ENCODE results near the gene SLC44A4.

DNA sequence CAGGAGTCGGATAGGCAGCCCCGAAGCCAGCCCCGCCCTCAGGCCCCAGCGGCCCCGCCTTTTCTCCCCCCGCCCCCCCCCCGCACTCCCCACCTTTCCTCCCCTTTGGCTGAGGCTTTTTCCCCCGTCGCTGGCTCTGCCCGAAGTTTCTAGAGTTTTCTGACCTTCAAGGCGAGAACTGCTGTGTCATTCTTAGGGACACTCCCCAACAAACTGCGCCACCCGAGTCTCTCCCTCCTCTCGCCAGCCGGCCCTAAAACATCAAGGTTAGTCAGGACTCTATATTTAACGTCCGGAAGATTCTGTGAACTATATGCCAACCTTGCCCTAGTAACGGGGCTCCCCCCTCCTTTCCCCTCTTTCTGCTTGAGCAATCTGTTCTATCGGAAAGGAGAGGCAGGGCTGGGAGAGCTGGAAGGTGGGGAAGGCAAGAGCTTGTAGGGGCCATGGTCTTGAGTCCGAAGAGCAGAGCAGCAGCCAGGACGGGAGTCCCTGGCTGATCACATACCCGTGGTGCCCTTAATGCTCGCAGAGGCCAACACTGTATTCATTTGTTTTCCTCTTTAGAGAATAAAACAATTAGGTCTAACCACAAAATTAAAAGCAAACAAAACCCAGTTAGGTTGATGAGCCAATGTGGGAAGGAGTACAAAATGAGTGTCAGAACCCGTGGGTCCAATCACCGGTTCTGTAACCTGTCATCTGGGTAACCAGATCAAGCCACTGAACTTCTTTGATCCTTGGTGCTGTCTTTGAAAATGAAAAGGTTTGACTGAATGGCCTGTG lies 56.6 kb downstream of the SLC44A4 start:
- TF ChIP-seq, protein P1, sequence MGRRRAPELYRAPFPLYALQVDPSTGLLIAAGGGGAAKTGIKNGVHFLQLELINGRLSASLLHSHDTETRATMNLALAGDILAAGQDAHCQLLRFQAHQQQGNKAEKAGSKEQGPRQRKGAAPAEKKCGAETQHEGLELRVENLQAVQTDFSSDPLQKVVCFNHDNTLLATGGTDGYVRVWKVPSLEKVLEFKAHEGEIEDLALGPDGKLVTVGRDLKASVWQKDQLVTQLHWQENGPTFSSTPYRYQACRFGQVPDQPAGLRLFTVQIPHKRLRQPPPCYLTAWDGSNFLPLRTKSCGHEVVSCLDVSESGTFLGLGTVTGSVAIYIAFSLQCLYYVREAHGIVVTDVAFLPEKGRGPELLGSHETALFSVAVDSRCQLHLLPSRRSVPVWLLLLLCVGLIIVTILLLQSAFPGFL (CRISPR knock-in tag; IDR thresholded peaks at IDR 0.05; ENCODE audit: borderline replicate concordance) = no peak
- TF ChIP-seq, protein P2, sequence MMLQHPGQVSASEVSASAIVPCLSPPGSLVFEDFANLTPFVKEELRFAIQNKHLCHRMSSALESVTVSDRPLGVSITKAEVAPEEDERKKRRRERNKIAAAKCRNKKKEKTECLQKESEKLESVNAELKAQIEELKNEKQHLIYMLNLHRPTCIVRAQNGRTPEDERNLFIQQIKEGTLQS (CRISPR knock-in tag; conservative IDR thresholded peaks at IDR 0.05) = no peak
- TF ChIP-seq ATF1 (CRISPR knock-in tag; IDR thresholded peaks at IDR 0.05) = no peak
- TF ChIP-seq, protein P3, sequence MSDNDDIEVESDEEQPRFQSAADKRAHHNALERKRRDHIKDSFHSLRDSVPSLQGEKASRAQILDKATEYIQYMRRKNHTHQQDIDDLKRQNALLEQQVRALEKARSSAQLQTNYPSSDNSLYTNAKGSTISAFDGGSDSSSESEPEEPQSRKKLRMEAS (CRISPR knock-in tag; IDR thresholded peaks at IDR 0.05) = no peak
- TF ChIP-seq, protein P4, sequence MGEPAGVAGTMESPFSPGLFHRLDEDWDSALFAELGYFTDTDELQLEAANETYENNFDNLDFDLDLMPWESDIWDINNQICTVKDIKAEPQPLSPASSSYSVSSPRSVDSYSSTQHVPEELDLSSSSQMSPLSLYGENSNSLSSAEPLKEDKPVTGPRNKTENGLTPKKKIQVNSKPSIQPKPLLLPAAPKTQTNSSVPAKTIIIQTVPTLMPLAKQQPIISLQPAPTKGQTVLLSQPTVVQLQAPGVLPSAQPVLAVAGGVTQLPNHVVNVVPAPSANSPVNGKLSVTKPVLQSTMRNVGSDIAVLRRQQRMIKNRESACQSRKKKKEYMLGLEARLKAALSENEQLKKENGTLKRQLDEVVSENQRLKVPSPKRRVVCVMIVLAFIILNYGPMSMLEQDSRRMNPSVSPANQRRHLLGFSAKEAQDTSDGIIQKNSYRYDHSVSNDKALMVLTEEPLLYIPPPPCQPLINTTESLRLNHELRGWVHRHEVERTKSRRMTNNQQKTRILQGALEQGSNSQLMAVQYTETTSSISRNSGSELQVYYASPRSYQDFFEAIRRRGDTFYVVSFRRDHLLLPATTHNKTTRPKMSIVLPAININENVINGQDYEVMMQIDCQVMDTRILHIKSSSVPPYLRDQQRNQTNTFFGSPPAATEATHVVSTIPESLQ (CRISPR knock-in tag; IDR thresholded peaks at IDR 0.05) = no peak
- TF ChIP-seq, protein P5, sequence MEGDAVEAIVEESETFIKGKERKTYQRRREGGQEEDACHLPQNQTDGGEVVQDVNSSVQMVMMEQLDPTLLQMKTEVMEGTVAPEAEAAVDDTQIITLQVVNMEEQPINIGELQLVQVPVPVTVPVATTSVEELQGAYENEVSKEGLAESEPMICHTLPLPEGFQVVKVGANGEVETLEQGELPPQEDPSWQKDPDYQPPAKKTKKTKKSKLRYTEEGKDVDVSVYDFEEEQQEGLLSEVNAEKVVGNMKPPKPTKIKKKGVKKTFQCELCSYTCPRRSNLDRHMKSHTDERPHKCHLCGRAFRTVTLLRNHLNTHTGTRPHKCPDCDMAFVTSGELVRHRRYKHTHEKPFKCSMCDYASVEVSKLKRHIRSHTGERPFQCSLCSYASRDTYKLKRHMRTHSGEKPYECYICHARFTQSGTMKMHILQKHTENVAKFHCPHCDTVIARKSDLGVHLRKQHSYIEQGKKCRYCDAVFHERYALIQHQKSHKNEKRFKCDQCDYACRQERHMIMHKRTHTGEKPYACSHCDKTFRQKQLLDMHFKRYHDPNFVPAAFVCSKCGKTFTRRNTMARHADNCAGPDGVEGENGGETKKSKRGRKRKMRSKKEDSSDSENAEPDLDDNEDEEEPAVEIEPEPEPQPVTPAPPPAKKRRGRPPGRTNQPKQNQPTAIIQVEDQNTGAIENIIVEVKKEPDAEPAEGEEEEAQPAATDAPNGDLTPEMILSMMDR (IDR thresholded peaks at IDR 0.05) = no peak

Measured in WTC11 (cell line).